Measurements from ENCODE around the gene TOMT.

Gene TOMT

GRCh38 chr11:72085621-72086351 lies 19.9 kb upstream of the TOMT start:
- no peak for DNase-seq (ENCODE audit: low read depth in 2 of 2)

DNA sequence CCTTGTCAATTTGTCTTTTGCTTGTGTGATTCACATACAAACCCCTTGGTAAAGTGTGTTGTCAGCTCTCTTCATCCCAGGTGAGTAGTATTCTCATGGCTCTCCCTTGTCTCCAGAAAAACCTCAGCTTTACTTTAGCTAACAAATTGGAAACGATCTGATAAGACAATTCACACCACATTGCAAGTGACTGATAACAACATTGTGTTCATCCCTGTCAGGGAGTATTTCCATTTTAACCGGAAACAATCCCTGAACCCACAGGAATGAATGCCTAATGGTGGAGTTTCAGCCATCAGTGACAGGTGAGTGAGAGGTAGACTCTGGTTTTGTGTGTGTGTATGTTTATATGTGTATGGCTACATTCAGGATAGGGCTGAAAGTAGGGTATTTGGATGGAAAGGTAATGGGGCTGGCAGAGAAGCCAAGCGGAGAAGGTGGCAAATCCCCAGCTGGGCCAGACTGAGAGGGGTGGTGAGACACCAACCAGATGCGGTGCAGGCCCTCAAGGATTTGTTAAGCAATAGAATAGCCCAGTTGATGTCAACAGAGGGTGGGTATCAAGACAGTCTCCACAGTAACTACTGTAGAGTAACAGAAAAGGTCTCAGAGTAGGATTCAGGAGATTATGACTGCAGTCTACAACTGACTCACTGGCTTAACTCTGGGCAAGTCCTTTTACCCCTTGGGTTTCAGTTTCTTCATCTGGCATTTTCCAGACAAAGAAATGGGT lies 17.5 kb upstream of the TOMT start:
- DNase-seq (ENCODE audit: low read depth in 2 of 2), result no peak

GRCh38 chr11:72091292-72091691 lies 14.4 kb upstream of the TOMT start:
- DNase-seq (ENCODE audit: low read depth in 2 of 2), result peak in 1 of 2 donors; percentile 42

DNA sequence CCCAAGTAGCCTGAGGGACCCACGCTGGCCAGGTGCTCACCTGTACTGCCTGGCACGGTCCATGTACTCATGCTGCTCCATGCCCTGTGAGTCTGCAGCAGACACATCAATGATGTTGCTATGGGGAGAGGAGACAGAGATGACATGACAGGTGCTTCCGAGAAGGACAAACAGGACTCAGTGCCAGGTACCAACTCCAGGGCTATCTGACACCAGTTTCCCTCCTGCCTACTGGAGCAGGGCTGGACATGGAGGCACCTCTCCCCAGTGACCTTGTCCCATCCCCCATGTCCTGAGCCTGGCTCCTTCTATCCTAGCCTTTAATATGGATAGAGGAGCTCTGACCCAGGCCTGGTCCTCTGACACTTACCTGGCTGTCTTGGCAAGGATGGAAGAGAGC lies 7.0 kb upstream of the TOMT start:
- DNase-seq (ENCODE audit: low read depth in 2 of 2), result no peak

GRCh38 chr11:72100009-72100408 lies 5.7 kb upstream of the TOMT start:
- DNase-seq (ENCODE audit: low read depth in 2 of 2), result no peak

DNA sequence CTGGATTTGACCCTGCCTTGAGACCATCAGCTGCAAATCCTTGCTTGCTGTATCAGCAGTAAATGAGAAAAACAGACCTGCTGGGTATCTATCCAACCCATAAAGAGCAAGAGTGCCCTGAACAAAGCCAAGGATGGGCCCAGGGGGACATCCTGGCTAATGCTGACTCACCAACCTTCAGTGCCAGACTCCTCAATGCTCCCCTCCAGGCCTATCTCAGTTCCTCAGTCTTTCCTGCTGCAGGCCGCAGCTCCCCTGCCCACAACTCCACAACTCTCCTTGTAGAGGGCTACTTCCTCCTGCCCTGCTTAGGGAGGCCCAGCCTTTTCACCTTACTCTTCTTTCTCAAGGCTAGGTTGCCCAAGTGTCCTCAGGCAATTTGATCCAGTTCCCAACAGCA lies 5.3 kb upstream of the TOMT start:
- DNase-seq (ENCODE audit: low read depth in 2 of 2), result no peak

GRCh38 chr11:72102162-72102561 lies 3.6 kb upstream of the TOMT start:
- DNase-seq (ENCODE audit: low read depth in 2 of 2), result no peak

GRCh38 chr11:72102631-72102945 lies 3.1 kb upstream of the TOMT start:
- DNase-seq (ENCODE audit: low read depth in 2 of 2), result no peak

GRCh38 chr11:72102946-72103753 lies 2.6 kb upstream of the TOMT start, which contains the start of gene LAMTOR1:
LAMTOR1 (minus strand) TSS chr11:72103297; CDS start chr11:72103224, 73 bp downstream.
- DNase-seq (ENCODE audit: low read depth in 2 of 2), result peak; percentile 91 to 98

GRCh38 chr11:72103754-72104167 lies 2.0 kb upstream of the TOMT start:
- DNase-seq (ENCODE audit: low read depth in 2 of 2), result no peak

GRCh38 chr11:72111300-72112142 lies 5.8 kb downstream of the TOMT start:
- DNase-seq (ENCODE audit: low read depth in 2 of 2), result no peak

DNA sequence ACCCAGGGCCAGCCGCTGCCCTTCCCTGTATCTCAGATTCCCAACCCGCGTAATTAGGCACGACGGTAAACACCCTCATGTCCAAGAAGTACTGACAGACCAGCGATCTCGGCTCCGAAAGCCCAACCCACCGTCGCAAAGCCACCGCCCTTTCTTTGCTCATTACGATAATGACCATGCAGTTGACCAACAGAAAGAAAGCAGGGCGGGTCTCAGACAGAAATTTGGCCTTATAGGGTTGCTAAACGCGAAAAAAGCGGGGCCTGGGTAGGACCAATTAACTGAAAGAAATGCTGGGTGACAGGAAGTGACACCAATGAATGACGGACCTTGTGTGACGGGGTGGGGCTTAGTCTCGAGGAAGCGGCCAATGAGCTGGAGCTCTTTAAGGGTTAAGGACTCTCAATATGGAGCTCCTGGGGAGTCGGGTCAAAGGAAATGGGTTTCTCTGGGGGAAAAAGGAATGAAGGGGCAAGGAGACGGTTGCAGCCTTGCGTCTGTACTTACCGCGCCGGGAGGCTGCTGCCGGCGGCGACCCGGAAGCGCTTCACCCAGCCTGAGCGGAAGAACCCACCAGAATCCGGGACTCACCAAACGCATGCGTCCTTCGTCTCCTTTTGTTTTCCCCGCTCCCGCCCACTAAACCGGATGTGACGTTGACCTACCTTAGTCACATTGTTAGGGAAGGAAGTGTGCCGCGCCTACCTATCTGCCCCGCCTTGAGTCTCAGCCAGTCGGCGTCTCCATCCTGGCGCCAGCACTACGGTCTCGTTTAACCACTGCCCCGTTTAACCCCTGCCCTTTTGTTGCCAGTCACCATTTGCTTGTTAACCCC lies 6.6 kb downstream of the TOMT start, which contains the start of gene ANAPC15:
ANAPC15 (minus strand) TSS at position 553 of the 835 bp plus-strand sequence. CDS start 1,419 bp downstream, outside the sequence.
- peak; percentile 95 to 100 for DNase-seq (ENCODE audit: low read depth in 2 of 2)

- DNase-seq (ENCODE audit: low read depth in 2 of 2), result no peak
These were observed 7.5 kb downstream of the TOMT start for GRCh38 chr11:72112978-72113808.

DNA sequence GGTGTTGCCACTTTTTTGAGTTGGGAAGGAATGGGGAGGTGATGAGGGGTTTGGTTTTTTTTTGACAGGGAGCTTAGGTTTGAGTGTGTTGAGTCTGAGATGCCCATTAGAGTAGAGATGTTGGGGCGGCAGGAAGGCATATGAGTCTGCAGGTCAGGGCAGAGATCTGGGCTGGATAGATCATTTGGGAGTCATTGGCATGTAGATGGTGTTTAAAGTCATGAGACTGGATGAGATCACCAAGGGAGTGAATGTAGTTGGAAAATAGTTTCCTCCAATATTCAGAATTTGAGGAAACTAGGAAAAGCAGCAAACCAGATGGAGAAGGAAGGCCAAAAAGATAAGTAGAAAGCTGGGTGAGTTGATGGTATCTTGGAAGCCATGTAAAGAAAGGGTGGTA lies 8.8 kb downstream of the TOMT start:
- DNase-seq (ENCODE audit: low read depth in 2 of 2), result no peak

DNA sequence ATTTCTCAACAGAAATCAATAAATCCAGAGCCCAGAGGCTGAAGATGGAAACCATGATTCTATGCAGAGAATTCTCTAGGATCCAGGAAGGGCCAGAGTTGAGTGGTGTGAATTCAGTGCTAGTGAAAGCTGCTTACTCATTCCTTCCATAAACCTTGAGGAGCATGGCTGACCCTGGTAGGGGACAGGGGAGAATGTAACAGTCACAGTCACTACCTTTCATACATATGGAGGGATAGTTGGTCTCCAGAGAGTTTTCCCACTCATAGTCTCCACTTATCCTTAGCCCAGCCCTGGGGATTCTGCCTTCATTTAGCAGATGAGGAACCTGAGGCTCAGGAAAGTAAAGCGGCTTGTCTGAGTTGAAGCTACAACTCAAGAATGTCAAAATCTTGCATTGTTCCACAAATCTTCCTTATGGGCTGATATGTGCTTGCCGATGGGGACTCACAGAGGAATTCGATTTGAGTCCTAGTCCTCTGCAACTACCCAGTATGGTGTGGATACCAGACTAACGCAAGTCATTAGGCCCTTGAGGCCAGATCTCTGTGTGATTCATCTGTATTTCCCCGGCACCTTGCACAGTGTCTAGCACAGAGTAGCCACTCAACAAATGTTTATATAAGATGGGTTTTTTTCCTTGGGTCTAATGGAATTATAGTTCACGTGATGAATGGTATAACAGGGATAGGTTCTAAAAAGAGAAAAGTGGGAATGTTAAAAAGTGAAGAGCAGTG lies 10.5 kb downstream of the TOMT start:
- DNase-seq (ENCODE audit: low read depth in 2 of 2), result no peak

GRCh38 chr11:72119198-72119597 lies 13.5 kb downstream of the TOMT start:
- DNase-seq (ENCODE audit: low read depth in 2 of 2), result no peak

DNA sequence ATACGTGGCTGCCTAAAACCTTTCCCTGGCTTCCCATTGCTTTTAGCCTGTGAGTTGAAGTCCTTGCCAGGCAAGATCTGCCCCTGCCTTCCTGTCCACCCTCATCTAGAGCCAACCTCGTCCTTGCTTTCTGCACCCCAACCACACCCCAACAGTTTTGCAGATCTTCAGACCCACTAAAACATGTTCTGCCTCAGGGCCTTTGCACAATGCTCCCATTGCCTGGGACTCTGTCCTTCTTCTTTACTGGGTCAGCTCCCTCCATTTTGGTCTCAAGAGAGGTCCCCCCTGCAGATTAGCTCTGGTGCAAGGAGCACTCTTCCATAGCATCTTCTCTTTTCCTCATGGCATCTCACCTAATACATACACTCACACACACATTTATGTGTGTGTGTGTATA lies 15.2 kb downstream of the TOMT start:
- no peak for DNase-seq (ENCODE audit: low read depth in 2 of 2)

- DNase-seq (ENCODE audit: low read depth in 2 of 2), result no peak
These were observed 16.9 kb downstream of the TOMT start for GRCh38 chr11:72122607-72123006.

- DNase-seq (ENCODE audit: low read depth in 2 of 2), result no peak
These were observed 17.5 kb downstream of the TOMT start for GRCh38 chr11:72123117-72123653.

All from stimulated activated CD8-positive, alpha-beta memory T cell treated with anti-CD3 and anti-CD28 coated beads, Interleukin-15, amount 100 ng/mL, for 4 hours (primary cell).